ENCODE data around the gene TRPM5. TPM values are rescaled to one million over a fixed set of nuclear protein-coding genes. Genes with fewer than 3 reads are reported as not detected.

The TRPM5 gene
- polyA plus RNA-seq, 1 donor (not counting 4 experiments of a cell fraction or from before 2014, with no cell fraction given) = not detected

DNA sequence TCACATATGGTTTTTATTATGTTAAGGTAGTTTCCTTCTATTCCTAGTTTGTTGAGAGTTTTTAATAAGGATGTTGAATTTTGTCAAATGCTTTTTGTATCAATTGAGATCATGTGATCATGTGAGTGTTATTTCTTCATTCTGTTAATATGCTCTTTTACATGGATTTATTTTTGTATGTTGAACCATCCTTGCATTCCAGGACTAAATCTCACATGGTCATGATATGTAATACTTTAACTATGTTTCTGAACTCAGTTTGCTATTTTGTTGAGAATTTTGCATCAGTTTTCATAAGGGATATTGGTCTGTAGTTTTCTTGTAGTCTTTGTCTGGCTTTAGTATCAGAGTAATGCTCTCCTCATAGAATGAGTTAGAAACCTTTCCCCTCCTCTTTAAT, 43.7 kb upstream of the TRPM5 start:
- Histone ChIP-seq H3K27me3 (ENCODE audit: control insufficient read depth, extremely low read depth, insufficient read depth, low read length) (peaks cover 7% of the 10 kb centered on the region), H2AFZ (ENCODE audit: control insufficient read depth, low read length) (no peak overlapping the region), H3K9ac (ENCODE audit: control insufficient read depth, extremely low read depth, insufficient read depth, low read length) (no peak overlapping the region), H3K79me2 (ENCODE audit: control insufficient read depth, insufficient read depth, low read length) (no peaks in the 10 kb centered on the region), H3K9me1 (ENCODE audit: control insufficient read depth, extremely low read depth, insufficient read depth, low read length) (no peaks in the 10 kb centered on the region), H3K27ac (ENCODE audit: control insufficient read depth, insufficient read depth, low read length) (no peak overlapping the region), H4K20me1 (ENCODE audit: control insufficient read depth, extremely low read depth, insufficient read depth, low read length) (no peaks in the 10 kb centered on the region), H3K4me1 (ENCODE audit: control insufficient read depth, extremely low read depth, insufficient read depth, low read length) (no peaks in the 10 kb centered on the region), H3K36me3 (ENCODE audit: control insufficient read depth in 2 of 2, extremely low read depth in 1 of 2, insufficient read depth in 2 of 2, low read length in 2 of 2) (no peaks in the 10 kb centered on the region), H3K4me2 (ENCODE audit: control insufficient read depth, extremely low read depth, insufficient read depth, low read depth, low read length) (no peak overlapping the region), H3K9me3 (ENCODE audit: control insufficient read depth, low read depth, low read length) (no peaks in the 10 kb centered on the region), H3K4me3 (ENCODE audit: control insufficient read depth in 2 of 3, extremely low read depth in 1 of 3, insufficient read depth in 2 of 3, low read depth in 1 of 3, low read length in 3 of 3) (no peak overlapping the region)
- no peak for DNase-seq (ENCODE audit: low read depth, low spot score)
- TF ChIP-seq EZH2 (IDR thresholded peaks at IDR 0.05; ENCODE audit: low read length) = no peak
- TF ChIP-seq, protein P1, sequence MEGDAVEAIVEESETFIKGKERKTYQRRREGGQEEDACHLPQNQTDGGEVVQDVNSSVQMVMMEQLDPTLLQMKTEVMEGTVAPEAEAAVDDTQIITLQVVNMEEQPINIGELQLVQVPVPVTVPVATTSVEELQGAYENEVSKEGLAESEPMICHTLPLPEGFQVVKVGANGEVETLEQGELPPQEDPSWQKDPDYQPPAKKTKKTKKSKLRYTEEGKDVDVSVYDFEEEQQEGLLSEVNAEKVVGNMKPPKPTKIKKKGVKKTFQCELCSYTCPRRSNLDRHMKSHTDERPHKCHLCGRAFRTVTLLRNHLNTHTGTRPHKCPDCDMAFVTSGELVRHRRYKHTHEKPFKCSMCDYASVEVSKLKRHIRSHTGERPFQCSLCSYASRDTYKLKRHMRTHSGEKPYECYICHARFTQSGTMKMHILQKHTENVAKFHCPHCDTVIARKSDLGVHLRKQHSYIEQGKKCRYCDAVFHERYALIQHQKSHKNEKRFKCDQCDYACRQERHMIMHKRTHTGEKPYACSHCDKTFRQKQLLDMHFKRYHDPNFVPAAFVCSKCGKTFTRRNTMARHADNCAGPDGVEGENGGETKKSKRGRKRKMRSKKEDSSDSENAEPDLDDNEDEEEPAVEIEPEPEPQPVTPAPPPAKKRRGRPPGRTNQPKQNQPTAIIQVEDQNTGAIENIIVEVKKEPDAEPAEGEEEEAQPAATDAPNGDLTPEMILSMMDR (optimal IDR thresholded peaks at IDR 0.05 in 1 of 3, IDR thresholded peaks at IDR 0.05 in 1 of 3, conservative IDR thresholded peaks at IDR 0.05 in 1 of 3; ENCODE audit: extremely low read depth in 1 of 3, insufficient read depth in 2 of 3, low read length in 3 of 3) = no peak
- dilution Hi-C loops (cut with MboI; ENCODE audit: extremely low pct_ligation_motif_present, low sequenced_read_pairs) = no loop called here
- FAIRE-seq = no peak

- Histone ChIP-seq H2AFZ (ENCODE audit: control insufficient read depth, low read length) (no peak overlapping the region), H3K9me1 (ENCODE audit: control insufficient read depth, extremely low read depth, insufficient read depth, low read length) (no peaks in the 10 kb centered on the region), H3K4me1 (ENCODE audit: control insufficient read depth, extremely low read depth, insufficient read depth, low read length) (peaks cover 8% of the 10 kb centered on the region), H3K79me2 (ENCODE audit: control insufficient read depth, insufficient read depth, low read length) (no peaks in the 10 kb centered on the region), H3K9ac (ENCODE audit: control insufficient read depth, extremely low read depth, insufficient read depth, low read length) (no peak overlapping the region), H3K27ac (ENCODE audit: control insufficient read depth, insufficient read depth, low read length) (no peak overlapping the region), H3K4me3 (ENCODE audit: control insufficient read depth in 2 of 3, extremely low read depth in 1 of 3, insufficient read depth in 2 of 3, low read depth in 1 of 3, low read length in 3 of 3) (no peak overlapping the region), H4K20me1 (ENCODE audit: control insufficient read depth, extremely low read depth, insufficient read depth, low read length) (no peaks in the 10 kb centered on the region), H3K36me3 (ENCODE audit: control insufficient read depth in 2 of 2, extremely low read depth in 1 of 2, insufficient read depth in 2 of 2, low read length in 2 of 2) (no peaks in the 10 kb centered on the region), H3K9me3 (ENCODE audit: control insufficient read depth, low read depth, low read length) (no peaks in the 10 kb centered on the region), H3K4me2 (ENCODE audit: control insufficient read depth, extremely low read depth, insufficient read depth, low read depth, low read length) (no peak overlapping the region), H3K27me3 (ENCODE audit: control insufficient read depth, extremely low read depth, insufficient read depth, low read length) (peaks cover 7% of the 10 kb centered on the region)
- no peak for DNase-seq (ENCODE audit: low read depth, low spot score)
- TF ChIP-seq, protein P1 (optimal IDR thresholded peaks at IDR 0.05 in 1 of 3, IDR thresholded peaks at IDR 0.05 in 1 of 3, conservative IDR thresholded peaks at IDR 0.05 in 1 of 3; ENCODE audit: extremely low read depth in 1 of 3, insufficient read depth in 2 of 3, low read length in 3 of 3) = no peak
- TF ChIP-seq EZH2 (IDR thresholded peaks at IDR 0.05; ENCODE audit: low read length) = no peak
- FAIRE-seq = no peak
- dilution Hi-C loops (cut with MboI; ENCODE audit: extremely low pct_ligation_motif_present, low sequenced_read_pairs) = no loop called here
Observed at GRCh38 chr11:2484576-2485125, 40.3 kb upstream of the TRPM5 start.
